ENCODE data around the gene XPNPEP1. TPM values are rescaled to one million over a fixed set of nuclear protein-coding genes. Genes with fewer than 3 reads are reported as not detected.
"Not testable (repeated sequence)": the region's sequence is repeated elsewhere in the genome, so short reads cannot be mapped to it uniquely, and the experiment has no call there.

XPNPEP1 gene
- total RNA-seq, 2 experiments from 2014 or later: 90.2 to 96.5 TPM

DNA sequence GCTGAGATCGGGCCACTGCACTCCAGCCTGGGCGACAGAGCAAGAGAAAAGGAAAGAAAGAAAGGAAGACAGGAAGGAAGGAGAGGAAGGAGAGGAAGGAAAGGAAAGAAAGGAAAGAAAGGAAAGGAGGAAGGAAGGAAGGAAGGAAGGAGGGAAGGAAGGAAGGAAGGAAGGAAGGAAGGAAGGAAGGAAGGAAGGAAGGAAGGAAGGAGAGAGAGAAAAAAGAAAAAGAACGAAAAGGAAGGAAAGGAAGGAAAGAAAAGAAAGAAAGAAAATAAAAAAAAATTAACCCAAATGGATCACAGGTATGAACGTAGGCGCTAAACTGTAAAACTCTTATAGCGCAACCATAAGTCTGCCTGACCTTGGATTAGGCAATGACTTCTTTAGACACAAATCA lies 4.6 kb downstream of the XPNPEP1 start:
- DNase-seq, H3K9me3 Mint-ChIP-seq, H3K27me3 Mint-ChIP-seq, H3K27ac Mint-ChIP-seq: not testable (repeated sequence)
- H3K36me3 Mint-ChIP-seq: peaks cover 69% of the 10 kb centered on the region
- H3K4me1 Mint-ChIP-seq: peaks cover 76% of the 10 kb centered on the region
- peak overlapping the region; percentile 22 for H3K4me3 Mint-ChIP-seq

- H3K9me3 Mint-ChIP-seq: peaks cover 6% of the 10 kb centered on the region
- H3K27me3 Mint-ChIP-seq: no peaks in the 10 kb centered on the region
- peak overlapping the region; percentile 83 for H3K27ac Mint-ChIP-seq
- H3K4me3 Mint-ChIP-seq: peak overlapping the region; percentile 4
- H3K4me1 Mint-ChIP-seq: peaks cover 79% of the 10 kb centered on the region
- peaks cover 79% of the 10 kb centered on the region for H3K36me3 Mint-ChIP-seq
- DNase-seq: no peak
These were observed 7.7 kb downstream of the XPNPEP1 start for GRCh38 chr10:109915566-109915965.

DNA sequence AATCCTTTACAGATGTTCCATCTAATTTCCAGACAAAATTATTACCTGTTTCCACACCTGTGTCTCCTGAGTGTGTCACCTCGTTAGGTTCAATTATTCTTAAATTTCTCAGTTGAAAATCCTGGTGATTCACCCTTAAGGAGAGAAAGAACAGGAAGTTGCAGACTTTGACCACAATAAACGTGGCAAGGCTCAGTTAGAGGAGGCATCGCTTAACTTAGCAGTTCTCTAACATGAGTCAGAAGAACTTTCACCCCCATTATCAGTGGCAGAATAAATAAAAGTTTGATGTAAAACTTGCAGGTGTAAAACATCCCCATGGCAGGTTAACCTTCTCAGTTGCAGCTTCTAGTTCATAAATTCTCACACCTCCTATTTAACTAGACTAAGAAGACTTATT lies 8.3 kb downstream of the XPNPEP1 start:
- Mint-ChIP-seq H3K4me1 (peaks cover 79% of the 10 kb centered on the region), H3K4me3 (peak overlapping the region; percentile 55), H3K27me3 (no peaks in the 10 kb centered on the region), H3K9me3 (peaks cover 6% of the 10 kb centered on the region), H3K27ac (peak overlapping the region; percentile 83), H3K36me3 (peaks cover 78% of the 10 kb centered on the region)
- peak; percentile 15 for DNase-seq

DNA sequence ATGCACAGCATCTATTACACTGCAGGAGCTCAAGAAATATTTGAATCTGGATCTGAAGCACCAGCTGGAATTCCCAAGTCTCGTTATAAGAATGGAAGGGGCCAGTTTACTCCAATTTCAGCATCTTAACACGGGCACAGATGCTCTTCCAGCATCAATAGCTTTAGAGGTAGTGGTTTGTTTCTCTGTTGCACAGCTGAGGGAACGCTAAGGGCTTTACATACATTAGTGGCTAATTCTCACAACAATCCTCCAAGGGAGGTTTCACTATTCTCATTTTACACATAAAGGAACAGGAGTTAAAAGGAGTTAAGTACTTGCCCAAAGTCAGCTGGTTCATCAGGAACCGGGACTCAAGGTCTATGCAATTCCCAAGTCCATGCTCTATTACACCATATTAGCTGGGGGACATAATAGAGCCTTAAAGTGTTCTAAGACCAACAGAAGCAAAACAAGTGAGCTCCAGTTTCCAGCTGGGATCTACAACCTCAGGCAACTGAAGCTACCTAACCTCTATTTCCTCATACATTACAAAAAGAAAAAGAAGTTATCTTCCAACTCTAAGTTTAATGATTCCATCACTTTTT lies 9.9 kb downstream of the XPNPEP1 start:
- no peaks in the 10 kb centered on the region for H3K27me3 Mint-ChIP-seq
- H3K4me1 Mint-ChIP-seq: peaks cover 68% of the 10 kb centered on the region
- no peak overlapping the region for H3K27ac Mint-ChIP-seq
- H3K36me3 Mint-ChIP-seq: peaks cover 68% of the 10 kb centered on the region
- no peak for DNase-seq
- no peak overlapping the region for H3K4me3 Mint-ChIP-seq
- H3K9me3 Mint-ChIP-seq: peaks cover 2% of the 10 kb centered on the region

DNA sequence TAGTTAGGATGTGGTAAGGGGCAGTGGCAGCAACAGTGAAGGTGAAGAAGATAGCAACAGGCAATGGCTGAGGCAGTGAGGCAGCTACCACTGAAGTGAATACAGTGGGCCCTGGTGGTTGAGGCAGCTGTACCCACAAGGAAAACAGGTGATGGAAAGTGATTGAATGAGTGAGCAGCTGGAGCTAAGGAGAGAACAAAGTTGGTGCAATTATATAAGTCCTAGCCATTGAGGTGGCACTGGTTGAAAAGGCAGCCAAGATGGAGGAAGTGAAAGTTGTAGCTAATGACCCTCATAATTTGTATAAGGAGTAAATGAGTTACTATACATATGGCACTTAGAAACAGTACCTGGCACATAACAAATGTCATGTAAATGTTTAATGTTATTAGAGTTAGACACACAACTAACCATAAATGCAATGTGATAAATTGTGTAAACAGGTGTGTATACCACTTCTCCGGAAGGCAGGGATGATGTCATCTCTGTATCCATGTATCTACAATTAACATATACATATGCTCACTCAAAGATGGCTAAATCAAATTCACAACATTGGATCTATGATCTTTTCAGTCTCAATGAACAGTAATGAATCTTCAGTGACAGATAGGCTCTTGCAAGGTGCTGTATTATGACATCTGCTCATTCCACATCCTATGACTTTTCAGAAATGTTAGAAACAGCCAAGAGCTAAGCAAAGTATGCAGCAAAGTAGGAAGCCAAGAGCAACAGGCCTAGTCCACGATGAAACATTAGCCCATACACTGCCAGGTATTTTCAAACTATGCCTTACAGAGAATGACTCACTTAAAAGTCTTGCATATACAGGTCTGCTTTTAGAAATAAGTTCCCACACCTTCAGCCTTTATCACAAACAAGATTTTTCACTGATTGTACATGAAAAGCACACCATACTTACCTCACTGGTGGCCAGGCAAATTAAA lies 10.7 kb downstream of the XPNPEP1 start:
- Mint-ChIP-seq H3K27ac (no peak overlapping the region), H3K36me3 (peaks cover 63% of the 10 kb centered on the region), H3K27me3 (no peaks in the 10 kb centered on the region), H3K4me1 (peaks cover 67% of the 10 kb centered on the region), H3K9me3 (peaks cover 2% of the 10 kb centered on the region), H3K4me3 (no peak overlapping the region)
- DNase-seq: no peak

DNA sequence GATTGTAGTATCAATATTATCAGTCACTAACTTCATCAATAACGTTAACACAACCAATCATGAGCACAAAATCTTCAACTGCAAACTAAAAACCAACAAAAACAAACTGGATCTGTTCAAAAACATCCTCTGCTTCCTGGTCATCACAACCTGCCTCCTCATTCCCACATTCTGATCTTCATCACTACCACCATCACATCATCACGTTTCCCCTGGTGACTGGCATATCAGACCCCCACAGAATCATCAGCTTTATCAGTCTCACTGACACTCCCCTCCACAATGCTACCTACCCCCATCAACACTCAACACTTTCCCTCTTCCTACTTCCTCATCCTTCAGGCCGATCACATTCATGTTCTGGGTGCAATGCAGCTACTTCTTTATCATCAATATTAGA lies 11.4 kb downstream of the XPNPEP1 start:
- Mint-ChIP-seq H3K36me3 (peaks cover 65% of the 10 kb centered on the region), H3K27me3 (no peaks in the 10 kb centered on the region), H3K4me1 (peaks cover 62% of the 10 kb centered on the region), H3K4me3 (no peak overlapping the region), H3K27ac (peak overlapping the region; percentile 4), H3K9me3 (peaks cover 2% of the 10 kb centered on the region)
- no peak for DNase-seq

- Mint-ChIP-seq H3K4me1 (peaks cover 34% of the 10 kb centered on the region), H3K36me3 (peaks cover 64% of the 10 kb centered on the region), H3K4me3 (no peak overlapping the region), H3K9me3 (peaks cover 1% of the 10 kb centered on the region), H3K27ac (no peak overlapping the region), H3K27me3 (no peaks in the 10 kb centered on the region)
- no peak for DNase-seq
These were observed 17.0 kb downstream of the XPNPEP1 start for GRCh38 chr10:109906316-109906715.

GRCh38 chr10:109904397-109904796 lies 18.9 kb downstream of the XPNPEP1 start:
- H3K36me3 Mint-ChIP-seq: peaks cover 68% of the 10 kb centered on the region
- no peak for DNase-seq
- peaks cover 32% of the 10 kb centered on the region for H3K4me1 Mint-ChIP-seq
- no peak overlapping the region for H3K4me3 Mint-ChIP-seq
- H3K27me3 Mint-ChIP-seq: no peaks in the 10 kb centered on the region
- peaks cover 2% of the 10 kb centered on the region for H3K9me3 Mint-ChIP-seq
- H3K27ac Mint-ChIP-seq: no peak overlapping the region

DNA sequence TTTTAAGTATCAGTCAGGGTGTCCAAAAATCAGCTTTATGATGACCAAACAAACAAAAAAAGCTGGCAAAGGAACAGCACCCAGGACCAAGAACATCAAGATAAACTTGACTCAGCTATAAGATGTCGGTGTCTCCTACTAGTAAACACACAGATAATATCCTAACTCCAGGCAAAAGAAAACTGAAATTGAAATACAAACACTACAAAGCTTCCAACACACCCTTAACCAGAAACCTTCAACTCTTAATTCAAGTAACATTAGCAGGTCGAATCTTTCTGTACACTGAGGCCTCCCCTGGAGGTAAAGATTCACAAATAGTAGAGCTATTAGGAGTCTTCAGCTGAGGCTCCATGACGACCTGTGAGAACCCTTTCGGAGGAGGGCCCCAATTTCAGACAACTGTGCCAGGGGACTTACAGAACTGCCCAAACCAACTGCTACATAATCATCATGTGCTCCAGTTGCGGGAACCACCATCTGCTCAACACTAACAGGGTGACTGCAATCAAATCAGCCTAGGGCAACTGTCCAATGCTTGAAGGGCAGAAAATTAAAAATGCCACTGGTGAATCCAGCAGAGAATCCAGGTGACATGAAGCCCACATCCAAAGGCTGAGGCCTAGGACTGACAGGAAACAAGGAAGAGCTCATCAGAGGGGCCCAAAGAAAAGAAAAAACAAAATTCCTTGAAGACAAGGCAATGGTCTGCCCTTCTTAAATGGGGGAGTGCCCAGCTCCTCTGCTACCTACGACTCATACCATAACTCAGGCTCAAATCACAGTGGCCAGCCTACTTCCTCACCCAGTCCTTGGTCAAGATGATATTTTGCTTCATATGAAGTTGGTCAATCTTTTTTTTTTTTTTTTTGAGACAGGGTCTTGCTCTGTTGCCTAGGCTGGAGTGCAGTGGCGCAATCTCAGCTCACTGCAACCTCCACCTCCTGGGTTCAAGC lies 20.0 kb downstream of the XPNPEP1 start:
- Mint-ChIP-seq H3K4me3 (no peak overlapping the region), H3K27me3 (no peaks in the 10 kb centered on the region), H3K9me3 (peaks cover 2% of the 10 kb centered on the region), H3K4me1 (peaks cover 38% of the 10 kb centered on the region), H3K36me3 (peaks cover 77% of the 10 kb centered on the region), H3K27ac (no peak overlapping the region)
- DNase-seq: no peak

- Mint-ChIP-seq H3K9me3 (peaks cover 2% of the 10 kb centered on the region), H3K27me3 (no peaks in the 10 kb centered on the region), H3K4me3 (no peak overlapping the region), H3K36me3 (peaks cover 71% of the 10 kb centered on the region), H3K4me1 (peaks cover 40% of the 10 kb centered on the region), H3K27ac (no peak overlapping the region)
- no peak for DNase-seq
These were observed 23.7 kb downstream of the XPNPEP1 start for GRCh38 chr10:109899356-109900331.

- Mint-ChIP-seq H3K36me3 (peaks cover 63% of the 10 kb centered on the region), H3K4me3 (no peak overlapping the region), H3K9me3 (peaks cover 2% of the 10 kb centered on the region), H3K4me1 (peaks cover 36% of the 10 kb centered on the region), H3K27me3 (no peaks in the 10 kb centered on the region), H3K27ac (no peak overlapping the region)
- no peak for DNase-seq
These were observed 24.5 kb downstream of the XPNPEP1 start for GRCh38 chr10:109898666-109899355.

GRCh38 chr10:109898007-109898406 lies 25.3 kb downstream of the XPNPEP1 start:
- H3K27me3 Mint-ChIP-seq: no peaks in the 10 kb centered on the region
- no peak overlapping the region for H3K27ac Mint-ChIP-seq
- H3K9me3 Mint-ChIP-seq: peaks cover 2% of the 10 kb centered on the region
- peaks cover 63% of the 10 kb centered on the region for H3K36me3 Mint-ChIP-seq
- H3K4me3 Mint-ChIP-seq: no peak overlapping the region
- no peak for DNase-seq
- peaks cover 39% of the 10 kb centered on the region for H3K4me1 Mint-ChIP-seq

DNA sequence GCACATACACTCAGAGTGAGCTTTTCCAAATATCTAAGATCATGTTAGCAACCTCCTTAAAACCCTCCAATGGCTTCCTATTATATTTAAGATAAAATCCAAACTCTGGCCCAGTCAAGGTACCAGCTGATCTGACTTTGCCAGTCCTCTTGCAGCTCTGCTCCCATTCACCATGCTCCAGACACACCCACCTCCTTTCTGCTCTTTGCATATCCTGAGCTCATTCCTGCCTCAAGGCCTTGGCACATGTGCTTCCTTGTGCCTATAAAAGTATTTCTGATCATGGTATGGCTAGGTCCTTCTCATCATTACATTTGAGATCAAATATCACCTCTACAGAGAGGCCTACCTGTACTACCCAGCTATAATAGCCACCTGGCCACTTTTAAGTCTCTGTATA lies 27.5 kb downstream of the XPNPEP1 start:
- Mint-ChIP-seq H3K9me3 (no peaks in the 10 kb centered on the region), H3K27ac (no peak overlapping the region), H3K4me1 (peaks cover 39% of the 10 kb centered on the region), H3K27me3 (no peaks in the 10 kb centered on the region), H3K4me3 (no peak overlapping the region), H3K36me3 (peaks cover 61% of the 10 kb centered on the region)
- no peak for DNase-seq
